ENCODE results near the gene GJA4.

GRCh38 chr1:34786521-34787325, 6.1 kb upstream of the GJA4 start:
- TF ChIP-seq POLR2A (IDR thresholded peaks at IDR 0.05; ENCODE audit: low read depth, low read length), result no peak
- TF ChIP-seq CTCF (IDR thresholded peaks at IDR 0.05; ENCODE audit: extremely low read depth in 1 of 2, insufficient read depth in 1 of 2, low read depth in 1 of 2, low read length in 2 of 2), result peak; percentile 74 to 89
- no peak for TF ChIP-seq POLR2AphosphoS5 (IDR thresholded peaks at IDR 0.05; ENCODE audit: insufficient read depth, low read depth, low read length)
- TF ChIP-seq, protein P1, sequence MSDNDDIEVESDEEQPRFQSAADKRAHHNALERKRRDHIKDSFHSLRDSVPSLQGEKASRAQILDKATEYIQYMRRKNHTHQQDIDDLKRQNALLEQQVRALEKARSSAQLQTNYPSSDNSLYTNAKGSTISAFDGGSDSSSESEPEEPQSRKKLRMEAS (IDR thresholded peaks at IDR 0.05; ENCODE audit: insufficient read depth, insufficient read length), result no peak
- no peak for TF ChIP-seq MYC (IDR thresholded peaks at IDR 0.05; ENCODE audit: low read depth, low read length)
- no peak for TF ChIP-seq FOS (IDR thresholded peaks at IDR 0.05; ENCODE audit: borderline replicate concordance, insufficient read depth, low read length)
